ENCODE data around the gene ZNF438.
"Not testable (repeated sequence)": the region's sequence is repeated elsewhere in the genome, so short reads cannot be mapped to it uniquely, and the experiment has no call there.

The ZNF438 gene

GRCh38 chr10:31042670-31043069 is 11.0 kb upstream of the ZNF438 start:
- no peak for DNase-seq

GRCh38 chr10:31041011-31041410 is 9.3 kb upstream of the ZNF438 start:
- no peak for DNase-seq

- peak; percentile 62 to 67 for DNase-seq
These were observed 7.3 kb upstream of the ZNF438 start for GRCh38 chr10:31039006-31039405.

- peak; percentile 46 to 58 for DNase-seq
These were observed 6.1 kb upstream of the ZNF438 start for GRCh38 chr10:31037749-31038148.

GRCh38 chr10:31036209-31036608 is 4.5 kb upstream of the ZNF438 start:
- no peak for DNase-seq

- DNase-seq, result no peak
These were observed 3.7 kb upstream of the ZNF438 start for GRCh38 chr10:31035266-31035798.

- DNase-seq, result peak; percentile 19 to 24
These were observed 2.6 kb upstream of the ZNF438 start for GRCh38 chr10:31034098-31034909.

- no peak for DNase-seq
These were observed 1.5 kb upstream of the ZNF438 start for GRCh38 chr10:31033147-31033546.

- DNase-seq, result peak; percentile 96 to 97
These were observed 830 bp upstream of the ZNF438 start for GRCh38 chr10:31032258-31033132.

GRCh38 chr10:31031205-31031557 is 484 bp downstream of the ZNF438 start:
- DNase-seq, result no peak

GRCh38 chr10:31030800-31031199 is 865 bp downstream of the ZNF438 start:
- no peak for DNase-seq

GRCh38 chr10:31030260-31030659 is 1.4 kb downstream of the ZNF438 start:
- DNase-seq, result no peak

GRCh38 chr10:31028081-31028480 is 3.6 kb downstream of the ZNF438 start:
- no peak for DNase-seq

GRCh38 chr10:31026279-31026678 is 5.4 kb downstream of the ZNF438 start:
- not testable (repeated sequence) for DNase-seq

GRCh38 chr10:31025142-31025541 is 6.5 kb downstream of the ZNF438 start:
- peak in 1 of 2 experiments; percentile 14 for DNase-seq

- peak in 1 of 2 experiments; percentile 12 for DNase-seq
These were observed 8.1 kb downstream of the ZNF438 start for GRCh38 chr10:31023558-31023957.

GRCh38 chr10:31020209-31020608 is 11.5 kb downstream of the ZNF438 start:
- DNase-seq, result no peak

GRCh38 chr10:31018962-31019361 is 12.7 kb downstream of the ZNF438 start:
- DNase-seq, result no peak

- no peak for DNase-seq
These were observed 13.3 kb downstream of the ZNF438 start for GRCh38 chr10:31018356-31018750.

- DNase-seq, result no peak
These were observed 13.9 kb downstream of the ZNF438 start for GRCh38 chr10:31017534-31018355.

GRCh38 chr10:31014161-31014875 is 17.3 kb downstream of the ZNF438 start:
- no peak for DNase-seq

- DNase-seq, result no peak
These were observed 18.3 kb downstream of the ZNF438 start for GRCh38 chr10:31013331-31013730.

Measured in Kasumi-1 (cell line).